ENCODE measurements around the gene MOB3C. TPM values are rescaled to one million over a fixed set of nuclear protein-coding genes. Genes with fewer than 3 reads are reported as not detected.
A peak's percentile ranks its signal among the peaks of the same experiment; 100 is the strongest.

The MOB3C gene
- total RNA-seq, 1 donor from 2014 or later, result 33.9 TPM

- H3K36me3 ChIP-seq, result peaks cover 0 to 31% of the 10 kb centered on the region in 2 donors
- no peak for DNase-seq (ENCODE audit: extremely low spot score in 2 of 2)
- H3K9me3 ChIP-seq, result no peaks in the 10 kb centered on the region
- H3K27me3 ChIP-seq, result no peaks in the 10 kb centered on the region
- intact Hi-C loops (cut with DNase I), result no loop called here
- TF ChIP-seq POLR2AphosphoS5 (IDR thresholded peaks at IDR 0.05; ENCODE audit: insufficient read depth in 1 of 2, low read depth in 1 of 2), result no peak
- no peak for TF ChIP-seq POLR2A (IDR thresholded peaks at IDR 0.05)
- TF ChIP-seq CTCF (IDR thresholded peaks at IDR 0.05), result no peak
- no peak overlapping the region for H3K4me3 ChIP-seq
- peaks cover 11% of the 10 kb centered on the region for H3K4me1 ChIP-seq
- H3K27ac ChIP-seq, result no peak overlapping the region
Observed at GRCh38 chr1:46645815-46646214, 29.2 kb upstream of the MOB3C start.

- Histone ChIP-seq H3K27ac (no peak overlapping the region), H3K27me3 (no peaks in the 10 kb centered on the region), H3K36me3 (peaks cover 0 to 15% of the 10 kb centered on the region in 2 donors), H3K9me3 (no peaks in the 10 kb centered on the region), H3K4me3 (no peak overlapping the region), H3K4me1 (peaks cover 11% of the 10 kb centered on the region)
- intact Hi-C loops (cut with DNase I), result no loop called here
- DNase-seq (ENCODE audit: extremely low spot score in 2 of 2), result no peak
- TF ChIP-seq POLR2AphosphoS5 (IDR thresholded peaks at IDR 0.05; ENCODE audit: insufficient read depth in 1 of 2, low read depth in 1 of 2) (peak in 1 of 2 donors; percentile 33), CTCF (IDR thresholded peaks at IDR 0.05) (no peak), POLR2A (IDR thresholded peaks at IDR 0.05) (no peak)
Observed at GRCh38 chr1:46643368-46643775, 26.8 kb upstream of the MOB3C start.

GRCh38 chr1:46642115-46642680 lies 25.6 kb upstream of the MOB3C start:
- TF ChIP-seq POLR2A (IDR thresholded peaks at IDR 0.05), result no peak
- no peak for TF ChIP-seq POLR2AphosphoS5 (IDR thresholded peaks at IDR 0.05; ENCODE audit: insufficient read depth in 1 of 2, low read depth in 1 of 2)
- no peak for TF ChIP-seq CTCF (IDR thresholded peaks at IDR 0.05)
- intact Hi-C loops (cut with DNase I), result no loop called here
- H3K36me3 ChIP-seq, result peaks cover 0 to 8% of the 10 kb centered on the region in 2 donors
- no peak for DNase-seq (ENCODE audit: extremely low spot score in 2 of 2)
- no peaks in the 10 kb centered on the region for H3K9me3 ChIP-seq
- H3K27me3 ChIP-seq, result no peaks in the 10 kb centered on the region
- no peak overlapping the region for H3K4me3 ChIP-seq
- no peak overlapping the region for H3K27ac ChIP-seq
- H3K4me1 ChIP-seq, result peaks cover 11% of the 10 kb centered on the region

GRCh38 chr1:46639547-46639946 lies 22.9 kb upstream of the MOB3C start:
- Histone ChIP-seq H3K4me3 (no peak overlapping the region), H3K9me3 (no peaks in the 10 kb centered on the region), H3K36me3 (peaks cover 0 to 21% of the 10 kb centered on the region in 2 donors), H3K27ac (no peak overlapping the region), H3K27me3 (no peaks in the 10 kb centered on the region), H3K4me1 (peaks cover 11% of the 10 kb centered on the region)
- intact Hi-C loops (cut with DNase I), result no loop called here
- no peak for DNase-seq (ENCODE audit: extremely low spot score in 2 of 2)
- TF ChIP-seq CTCF (IDR thresholded peaks at IDR 0.05), result no peak
- TF ChIP-seq POLR2A (IDR thresholded peaks at IDR 0.05), result no peak

- Histone ChIP-seq H3K27me3 (no peaks in the 10 kb centered on the region), H3K27ac (no peak overlapping the region), H3K9me3 (no peaks in the 10 kb centered on the region), H3K4me1 (peaks cover 11% of the 10 kb centered on the region), H3K36me3 (peaks cover 0 to 23% of the 10 kb centered on the region in 2 donors), H3K4me3 (no peak overlapping the region)
- TF ChIP-seq POLR2A (IDR thresholded peaks at IDR 0.05) (no peak), POLR2AphosphoS5 (IDR thresholded peaks at IDR 0.05; ENCODE audit: insufficient read depth in 1 of 2, low read depth in 1 of 2) (no peak), CTCF (IDR thresholded peaks at IDR 0.05) (no peak)
- intact Hi-C loops (cut with DNase I), result no loop called here
- no peak for DNase-seq (ENCODE audit: extremely low spot score in 2 of 2)
Observed at GRCh38 chr1:46638921-46639320, 22.3 kb upstream of the MOB3C start.

Measured in vagina (tissue), 2 donors.